ENCODE data around the gene NAB2.
"Not testable (repeated sequence)": the region's sequence is repeated elsewhere in the genome, so short reads cannot be mapped to it uniquely, and the experiment has no call there.

Gene NAB2, protein sequence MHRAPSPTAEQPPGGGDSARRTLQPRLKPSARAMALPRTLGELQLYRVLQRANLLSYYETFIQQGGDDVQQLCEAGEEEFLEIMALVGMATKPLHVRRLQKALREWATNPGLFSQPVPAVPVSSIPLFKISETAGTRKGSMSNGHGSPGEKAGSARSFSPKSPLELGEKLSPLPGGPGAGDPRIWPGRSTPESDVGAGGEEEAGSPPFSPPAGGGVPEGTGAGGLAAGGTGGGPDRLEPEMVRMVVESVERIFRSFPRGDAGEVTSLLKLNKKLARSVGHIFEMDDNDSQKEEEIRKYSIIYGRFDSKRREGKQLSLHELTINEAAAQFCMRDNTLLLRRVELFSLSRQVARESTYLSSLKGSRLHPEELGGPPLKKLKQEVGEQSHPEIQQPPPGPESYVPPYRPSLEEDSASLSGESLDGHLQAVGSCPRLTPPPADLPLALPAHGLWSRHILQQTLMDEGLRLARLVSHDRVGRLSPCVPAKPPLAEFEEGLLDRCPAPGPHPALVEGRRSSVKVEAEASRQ

DNA sequence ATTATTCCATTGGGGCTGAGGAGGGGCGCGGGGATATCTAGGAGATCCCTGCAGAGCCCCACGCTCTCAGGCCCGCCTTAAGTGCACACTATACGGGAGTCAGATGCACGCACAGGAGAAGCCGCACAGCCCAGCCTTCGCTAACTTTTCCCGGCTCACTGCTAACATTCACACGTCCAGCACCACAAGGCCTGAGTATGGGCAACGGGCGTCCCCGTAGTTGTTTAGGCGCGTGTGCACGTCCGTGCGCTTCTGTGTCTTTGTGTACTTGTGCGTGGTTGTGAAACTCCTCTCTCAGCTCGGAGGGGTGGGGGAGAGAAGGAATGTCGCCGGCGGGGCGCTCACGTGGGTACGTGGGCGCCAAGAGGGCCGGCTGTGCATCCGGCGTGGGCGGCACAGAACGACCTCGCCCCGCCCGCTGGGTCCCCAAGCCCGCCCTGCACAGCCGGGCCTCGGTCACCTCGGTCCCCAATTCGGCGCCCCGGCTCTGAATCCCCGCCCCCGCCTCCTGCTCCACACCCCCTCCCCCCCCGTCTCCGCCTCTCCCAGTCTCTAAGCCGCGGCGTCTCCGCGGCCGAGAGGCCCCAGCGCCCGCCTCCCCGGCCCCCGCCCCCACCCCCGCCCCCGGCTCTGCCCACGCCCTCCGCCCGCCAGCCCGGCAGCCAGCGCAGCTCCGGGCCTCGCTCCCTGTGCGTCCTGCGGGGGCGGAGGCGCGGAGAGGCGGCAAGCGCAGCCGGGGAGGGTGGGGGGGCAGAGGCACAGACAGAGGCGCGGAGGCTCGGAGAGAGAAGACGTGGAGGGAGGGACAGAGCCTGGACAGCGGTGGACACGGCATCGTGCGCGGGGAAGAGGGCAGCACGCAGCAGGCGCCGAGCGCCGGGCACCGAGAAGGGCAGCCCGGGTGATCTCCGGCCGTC, at the start of gene NAB2:
Gene NAB2 (plus strand): TSS at position 761 of the 917 bp plus-strand sequence. CDS start 158 bp downstream, outside the sequence.
- peak; percentile 82 for DNase-seq (ENCODE audit: low read depth)

DNA sequence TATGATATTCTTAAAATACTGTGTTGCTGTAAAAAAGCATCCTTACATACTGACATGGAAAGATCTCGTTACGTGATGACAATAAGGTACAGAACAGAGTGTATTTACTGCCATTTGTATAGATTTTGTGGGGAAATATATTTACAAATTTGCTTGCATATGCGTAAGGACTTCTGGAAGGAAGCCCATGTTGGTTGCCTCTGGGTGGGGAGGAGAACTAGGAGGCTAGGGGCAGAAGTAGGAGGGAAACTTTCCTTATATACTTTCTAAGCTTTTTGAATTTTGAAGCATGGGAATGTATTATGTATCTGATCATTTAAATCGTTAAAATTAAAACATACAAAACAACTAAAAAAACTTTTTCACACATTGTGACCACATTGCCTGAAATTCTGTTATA, 48.7 kb upstream of the NAB2 start:
- DNase-seq (ENCODE audit: low read depth) = no peak

DNA sequence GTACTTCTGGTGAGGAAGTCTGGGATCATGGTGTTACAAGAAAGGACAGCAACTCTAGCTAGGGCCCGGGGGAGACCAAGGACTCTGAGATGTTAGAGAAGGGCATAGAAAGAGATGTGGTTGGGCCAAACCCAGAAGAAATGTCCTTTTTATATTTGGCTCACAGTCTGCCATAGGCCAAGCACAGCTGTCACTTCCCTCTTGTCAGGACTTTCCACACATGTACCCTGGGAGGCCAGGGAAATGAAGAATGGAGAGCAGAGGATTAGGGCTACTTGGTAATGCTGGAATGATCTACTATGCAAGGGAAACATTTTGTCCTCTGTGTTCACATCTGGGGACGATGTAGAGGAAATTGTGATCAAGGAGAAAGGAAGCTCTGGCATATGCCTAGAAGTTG, 48.2 kb upstream of the NAB2 start:
- no peak for DNase-seq (ENCODE audit: low read depth)

DNA sequence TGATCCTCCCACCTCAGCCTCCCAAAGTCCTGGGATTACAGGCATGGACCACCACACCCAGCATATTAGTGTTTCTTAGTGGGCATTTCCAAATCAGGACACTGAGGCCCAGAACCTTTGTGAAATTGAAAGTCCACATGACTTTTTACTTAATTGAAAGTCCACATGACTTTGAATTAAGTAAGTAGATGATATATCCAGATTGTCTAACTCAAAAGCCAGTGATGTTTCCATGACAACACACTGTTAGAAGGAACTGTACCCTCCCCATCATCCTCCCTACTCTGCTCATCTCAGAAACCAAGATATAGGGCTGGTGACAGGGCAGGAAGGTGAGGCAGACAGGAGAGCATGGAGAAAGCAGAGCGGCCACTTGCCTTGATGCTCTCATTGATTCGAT, 46.2 kb upstream of the NAB2 start:
- no peak for DNase-seq (ENCODE audit: low read depth)

DNA sequence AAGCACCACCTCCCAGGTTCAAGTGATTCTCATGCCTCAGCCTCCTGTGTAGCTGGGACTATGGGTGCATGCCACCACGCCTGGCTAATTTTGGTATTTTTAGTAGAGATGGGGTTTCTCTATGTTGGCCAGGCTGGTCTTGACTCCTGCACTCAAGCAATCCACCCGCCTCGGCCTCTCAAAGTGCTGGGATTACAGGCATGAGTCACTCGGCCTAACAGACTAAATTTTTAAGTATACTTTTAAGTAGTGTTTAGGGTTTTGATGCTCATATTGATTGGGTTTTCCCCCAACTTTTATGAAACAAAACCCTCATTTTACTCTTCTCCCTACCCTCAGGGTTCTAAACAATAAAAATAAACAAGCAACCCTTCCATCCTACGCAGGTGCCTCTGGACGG, 44.4 kb upstream of the NAB2 start:
- no peak for DNase-seq (ENCODE audit: low read depth)

DNA sequence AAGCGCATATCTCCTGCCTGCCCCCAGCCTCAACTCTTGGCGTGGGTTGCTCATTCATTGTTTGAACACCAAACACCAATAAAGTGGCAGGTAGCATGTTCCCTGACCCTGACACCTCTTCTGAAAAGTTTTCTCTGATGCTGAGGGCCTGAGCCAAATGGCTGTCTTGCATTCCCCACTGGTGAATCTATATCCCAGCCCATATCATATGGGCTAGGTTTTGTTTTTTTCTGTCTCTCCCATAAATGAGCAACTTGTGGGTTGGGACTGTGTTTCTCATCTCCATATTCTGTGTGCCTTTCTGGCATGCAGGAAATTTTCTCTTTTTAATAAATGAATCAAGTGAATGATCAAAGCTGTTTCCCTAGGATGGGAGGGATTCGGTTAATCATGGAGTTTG, 44.0 kb upstream of the NAB2 start:
- DNase-seq (ENCODE audit: low read depth) = no peak

DNA sequence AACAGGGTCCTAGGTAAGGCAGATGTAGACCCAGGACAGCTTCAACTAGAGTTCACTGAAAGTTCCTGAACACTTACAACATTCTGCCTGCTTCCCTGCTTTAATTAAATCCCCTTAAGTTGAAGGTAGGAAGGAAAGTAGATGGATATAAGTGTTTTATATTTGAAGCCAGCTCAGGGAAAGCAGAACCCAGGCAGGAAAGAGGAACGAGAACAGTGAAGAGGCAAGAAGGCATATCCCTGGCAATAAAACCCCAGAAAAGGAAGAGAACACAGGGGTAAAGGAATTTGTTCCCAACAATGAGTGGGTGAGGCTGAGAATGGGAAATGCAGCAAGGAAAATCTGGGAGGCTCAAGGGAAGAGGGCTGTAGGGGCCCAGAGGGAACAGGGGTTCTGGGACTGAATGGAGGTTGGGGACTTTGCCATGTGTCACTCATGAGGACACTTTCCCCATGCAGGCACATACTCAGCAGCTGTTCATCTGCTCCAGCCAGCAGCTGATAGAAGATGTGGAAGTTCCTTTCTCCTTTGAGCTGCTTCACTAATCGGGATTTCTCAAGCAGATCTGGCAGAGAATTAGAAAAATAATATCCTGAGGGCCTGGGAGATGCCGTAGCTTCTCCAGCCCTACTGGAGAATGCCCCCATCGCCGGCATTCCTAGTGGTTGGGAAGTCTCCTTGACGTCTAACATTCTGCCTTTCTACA, 42.7 kb upstream of the NAB2 start:
- no peak for DNase-seq (ENCODE audit: low read depth)

DNA sequence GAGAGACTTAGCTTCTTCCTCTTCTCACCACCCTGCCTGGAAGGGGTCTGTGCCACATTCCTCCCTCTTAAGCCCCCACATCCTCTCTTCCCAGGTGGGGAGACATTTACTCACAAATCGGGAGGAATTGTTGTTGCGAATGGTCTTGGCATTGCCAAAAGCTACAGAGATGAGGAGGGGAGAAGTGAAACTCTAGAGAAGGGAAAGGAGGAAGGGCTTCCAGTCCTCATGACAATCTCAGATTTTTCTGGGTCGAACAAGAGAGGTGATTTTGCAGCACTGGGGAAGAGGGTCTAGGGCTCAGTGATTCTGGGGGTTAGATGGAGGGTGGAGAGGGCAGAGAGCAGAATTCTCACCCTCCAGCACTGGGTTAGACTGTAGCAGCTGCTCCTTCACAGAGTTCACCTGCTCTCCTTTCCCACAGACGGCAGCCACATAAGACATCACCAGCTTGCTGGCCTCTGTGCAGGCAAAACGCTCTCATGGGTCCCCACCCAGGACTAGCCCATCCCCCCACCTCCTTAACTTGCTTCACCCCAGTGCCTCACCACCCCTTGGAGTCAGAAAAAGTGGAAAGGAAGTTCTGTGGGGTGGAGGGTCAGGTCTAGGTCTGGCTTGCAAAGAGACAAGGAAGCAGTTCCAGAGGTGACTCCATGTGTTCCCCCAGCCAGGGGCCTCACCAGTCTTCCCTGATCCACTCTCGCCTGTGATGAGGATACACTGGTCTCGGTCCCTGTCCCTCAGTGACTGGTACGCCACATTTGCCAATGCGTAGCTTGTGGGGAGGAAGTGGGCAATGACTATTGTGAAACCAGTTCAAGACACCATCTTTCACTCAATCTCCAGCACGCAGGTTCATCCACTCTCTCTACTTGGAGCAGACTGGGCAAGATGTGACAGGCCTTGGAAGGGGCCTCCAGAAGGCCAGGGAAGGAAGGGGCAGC, 41.7 kb upstream of the NAB2 start:
- DNase-seq (ENCODE audit: low read depth) = no peak

DNA sequence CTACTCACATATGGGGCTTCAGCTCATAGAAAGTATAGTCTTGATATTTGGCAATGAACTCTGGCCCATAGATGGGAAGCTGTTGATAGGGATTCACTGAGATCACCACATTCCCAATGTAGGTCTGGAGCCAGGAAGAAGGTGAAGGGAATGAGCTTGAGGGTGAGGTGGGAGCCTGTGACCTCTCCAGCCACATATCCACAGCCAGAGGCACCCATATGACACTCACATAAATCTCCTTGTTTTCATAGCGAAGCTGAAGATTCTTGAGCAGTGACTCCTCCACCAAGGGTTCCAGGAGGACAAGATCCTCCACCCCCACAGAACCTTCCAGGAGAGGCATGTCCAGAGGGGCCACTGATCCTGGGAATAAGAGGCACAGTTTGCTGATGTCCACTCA, 40.9 kb upstream of the NAB2 start:
- no peak for DNase-seq (ENCODE audit: low read depth)

DNA sequence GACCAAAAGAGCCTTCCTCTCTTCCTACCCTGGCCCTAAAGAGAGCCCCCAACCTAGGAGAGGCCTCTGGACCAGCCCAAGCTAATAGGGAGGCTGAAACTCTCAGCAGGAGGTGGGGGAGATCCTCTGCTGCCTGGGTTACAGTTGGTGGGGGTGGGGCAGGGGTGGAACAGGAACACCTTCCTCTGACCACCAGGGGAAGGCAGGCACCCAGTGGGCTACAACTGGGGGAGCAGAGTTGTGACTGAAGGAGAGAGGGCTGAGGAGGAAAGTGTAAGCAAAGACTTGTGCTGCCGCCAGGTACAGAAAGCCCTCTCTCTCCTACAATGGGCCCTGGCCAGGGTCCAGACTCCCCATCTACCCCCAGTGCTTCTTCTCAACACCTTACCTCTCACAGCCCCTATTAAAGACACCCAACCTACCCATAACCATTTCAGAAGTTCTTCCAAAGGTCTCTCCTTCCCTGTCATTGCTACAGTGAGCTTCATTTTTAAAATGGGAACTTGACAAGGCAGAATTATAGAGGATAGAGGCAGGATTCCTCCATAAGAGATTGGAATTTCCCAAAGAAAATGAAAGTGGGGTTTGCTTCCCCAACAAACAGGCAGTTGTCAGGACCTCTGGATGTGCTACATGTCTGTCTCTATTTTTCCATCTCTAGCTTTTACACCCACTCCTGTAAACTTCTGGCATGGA, 40.3 kb upstream of the NAB2 start:
- no peak for DNase-seq (ENCODE audit: low read depth)

DNA sequence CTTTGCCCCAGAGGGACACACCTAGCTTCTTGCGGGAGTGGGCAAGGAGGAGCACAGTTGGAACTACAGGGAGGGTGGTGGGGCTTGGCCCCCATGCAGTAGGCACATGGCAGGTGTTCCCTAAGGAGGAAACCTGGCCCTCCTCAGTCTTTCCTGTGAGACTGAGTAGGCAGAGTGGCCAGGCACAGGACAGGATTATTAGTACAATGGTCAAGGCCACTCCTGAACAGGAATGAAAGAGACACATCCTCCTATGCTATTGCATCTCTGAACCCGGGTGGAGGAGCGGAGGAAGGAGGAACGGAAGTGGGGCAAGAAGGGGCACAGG, 39.8 kb upstream of the NAB2 start:
- no peak for DNase-seq (ENCODE audit: low read depth)

DNA sequence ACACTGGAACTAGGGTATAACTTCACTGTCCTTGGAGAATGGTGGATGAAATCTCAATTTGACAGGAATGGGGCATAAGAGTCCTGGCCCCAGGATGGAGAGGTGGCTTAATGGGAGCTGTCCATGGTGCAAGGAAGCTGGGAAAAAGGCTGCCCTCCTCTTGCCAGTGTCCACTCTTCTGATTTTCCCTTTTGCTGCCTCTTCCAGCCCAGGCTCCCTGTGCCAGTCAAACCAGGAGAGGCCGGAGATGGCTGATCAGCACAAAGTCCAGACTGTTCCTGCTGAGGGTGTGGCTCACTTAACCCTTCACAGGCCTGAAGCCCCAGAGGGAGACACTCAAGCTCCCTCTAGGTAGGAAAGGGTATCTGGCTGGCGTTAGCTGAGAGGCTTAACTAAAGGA, 39.0 kb upstream of the NAB2 start, which contains the start of gene MYO1A:
Gene MYO1A (minus strand): TSS at position 240 of the 400 bp plus-strand sequence. CDS start 1,806 bp downstream, outside the sequence.
- no peak for DNase-seq (ENCODE audit: low read depth)

DNA sequence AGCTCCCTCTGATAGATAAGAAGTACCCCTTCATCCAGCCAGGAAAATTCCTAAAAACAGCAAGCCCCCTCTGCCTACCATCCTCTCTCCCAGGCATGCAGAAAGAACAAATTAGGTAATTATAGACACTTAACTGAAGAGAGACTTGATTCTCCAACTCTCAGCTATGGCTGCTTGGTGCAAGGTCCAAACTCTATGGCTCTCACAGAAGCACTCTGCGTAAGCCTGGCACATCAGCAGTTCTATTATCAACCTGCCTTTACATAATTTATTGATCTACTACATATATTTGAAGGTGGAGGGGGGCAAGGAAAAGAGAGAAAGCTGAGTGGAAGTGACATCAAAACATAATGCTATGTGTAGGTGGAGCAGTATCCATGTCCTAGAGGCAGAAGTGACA, 37.9 kb upstream of the NAB2 start:
- DNase-seq (ENCODE audit: low read depth) = no peak

DNA sequence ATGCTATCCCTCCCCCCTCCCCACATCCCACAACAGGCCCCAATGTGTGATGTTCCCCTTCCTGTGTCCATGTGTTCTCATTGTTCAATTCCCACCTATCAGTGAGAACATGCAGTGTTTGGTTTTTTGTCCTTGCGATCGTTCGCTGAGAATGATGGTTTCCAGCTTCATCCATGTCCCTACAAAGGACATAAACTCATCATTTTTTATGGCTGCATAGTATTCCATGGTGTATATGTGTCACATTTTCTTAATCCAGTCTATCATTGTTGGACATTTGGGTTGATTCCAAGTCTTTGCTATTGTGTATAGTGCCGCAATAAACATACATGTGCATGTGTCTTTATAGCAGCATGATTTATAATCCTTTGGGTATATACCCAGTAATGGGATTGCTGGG, 35.8 kb upstream of the NAB2 start:
- DNase-seq (ENCODE audit: low read depth) = not testable (repeated sequence)

DNA sequence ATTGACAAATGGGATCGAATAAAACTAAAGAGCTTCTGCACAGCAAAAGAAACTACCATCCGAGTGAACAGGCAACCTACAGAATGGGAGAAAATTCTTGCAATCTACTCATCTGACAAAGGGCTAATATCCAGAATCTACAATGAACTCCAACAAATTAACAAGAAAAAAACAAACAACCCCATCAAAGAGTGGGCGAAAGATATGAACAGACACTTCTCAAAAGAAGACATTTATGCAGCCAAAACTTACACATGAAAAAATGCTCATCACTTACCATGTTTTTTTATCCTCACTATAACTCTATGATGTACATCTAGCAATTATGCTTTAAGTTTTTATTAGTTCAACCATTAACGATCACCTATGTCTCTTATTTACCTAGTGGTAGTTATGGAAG, 35.0 kb upstream of the NAB2 start:
- DNase-seq (ENCODE audit: low read depth) = not testable (repeated sequence)

DNA sequence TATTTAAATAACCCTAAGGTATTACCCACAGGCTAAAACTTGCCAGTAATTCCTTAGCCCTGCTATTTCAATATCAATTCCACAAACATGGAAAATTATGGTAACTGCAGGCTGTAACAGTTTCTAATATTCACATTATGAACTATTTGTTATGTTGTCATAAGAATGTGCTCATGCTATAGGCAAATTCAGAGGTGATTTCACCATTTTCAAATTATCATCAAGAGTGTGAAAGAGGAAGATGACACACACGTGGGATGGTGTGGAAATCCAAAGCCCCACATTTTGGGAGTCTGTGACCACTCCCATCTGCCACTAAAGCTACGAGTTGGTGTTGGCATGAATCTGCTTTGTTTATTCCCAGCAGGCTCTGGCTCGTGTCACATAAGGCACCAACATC, 33.1 kb upstream of the NAB2 start:
- no peak for DNase-seq (ENCODE audit: low read depth)

DNA sequence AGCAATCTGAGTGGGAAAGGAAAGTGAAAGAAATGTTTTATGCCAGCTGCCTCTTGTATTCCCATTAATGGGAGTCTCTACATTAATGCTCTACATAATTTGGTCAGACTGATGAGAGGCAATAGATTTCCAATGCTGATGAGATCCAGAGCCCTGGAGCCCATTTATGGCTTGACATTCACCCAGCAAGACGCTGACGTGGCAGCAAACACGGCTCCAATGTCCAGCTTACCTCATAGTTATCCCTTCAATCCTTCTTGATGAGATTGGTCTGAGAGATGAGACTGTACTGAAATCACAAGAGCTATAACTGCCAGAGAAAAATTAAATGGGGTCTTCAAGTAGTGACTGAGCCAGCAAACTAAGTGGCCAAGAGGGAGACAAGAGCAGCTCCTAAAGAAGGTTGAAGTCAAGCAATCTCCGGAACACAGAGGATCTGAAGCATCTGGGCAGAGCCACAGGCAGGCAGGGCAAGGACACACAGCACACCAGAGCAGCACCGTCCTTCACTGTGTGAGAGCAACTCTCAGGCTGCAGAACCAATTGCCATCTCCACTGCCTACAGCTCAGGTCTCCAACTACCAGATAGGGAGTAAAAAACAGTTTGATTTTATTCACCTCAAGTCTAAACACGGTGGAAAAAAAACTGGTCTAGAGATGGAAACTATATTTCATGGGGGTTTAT, 31.7 kb upstream of the NAB2 start:
- no peak for DNase-seq (ENCODE audit: low read depth)

DNA sequence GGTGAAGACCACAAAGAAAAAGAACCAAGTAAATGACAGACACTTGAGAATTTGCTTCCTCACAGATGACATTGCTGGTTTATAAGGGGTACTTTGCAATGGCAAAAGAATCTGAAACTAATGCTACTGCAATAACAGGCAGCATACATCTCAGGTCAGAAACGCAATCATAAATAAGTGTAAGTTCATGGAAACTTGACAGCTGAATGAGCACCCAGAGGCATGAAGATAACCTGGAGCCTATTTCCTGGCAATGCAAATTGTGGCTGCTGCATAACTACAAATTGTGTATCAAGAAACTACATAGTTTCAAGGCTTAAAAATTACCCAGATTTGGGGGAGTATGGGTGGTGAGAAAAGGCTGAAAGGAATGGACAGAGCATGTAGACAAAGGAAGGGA, 30.5 kb upstream of the NAB2 start:
- DNase-seq (ENCODE audit: low read depth) = no peak

DNA sequence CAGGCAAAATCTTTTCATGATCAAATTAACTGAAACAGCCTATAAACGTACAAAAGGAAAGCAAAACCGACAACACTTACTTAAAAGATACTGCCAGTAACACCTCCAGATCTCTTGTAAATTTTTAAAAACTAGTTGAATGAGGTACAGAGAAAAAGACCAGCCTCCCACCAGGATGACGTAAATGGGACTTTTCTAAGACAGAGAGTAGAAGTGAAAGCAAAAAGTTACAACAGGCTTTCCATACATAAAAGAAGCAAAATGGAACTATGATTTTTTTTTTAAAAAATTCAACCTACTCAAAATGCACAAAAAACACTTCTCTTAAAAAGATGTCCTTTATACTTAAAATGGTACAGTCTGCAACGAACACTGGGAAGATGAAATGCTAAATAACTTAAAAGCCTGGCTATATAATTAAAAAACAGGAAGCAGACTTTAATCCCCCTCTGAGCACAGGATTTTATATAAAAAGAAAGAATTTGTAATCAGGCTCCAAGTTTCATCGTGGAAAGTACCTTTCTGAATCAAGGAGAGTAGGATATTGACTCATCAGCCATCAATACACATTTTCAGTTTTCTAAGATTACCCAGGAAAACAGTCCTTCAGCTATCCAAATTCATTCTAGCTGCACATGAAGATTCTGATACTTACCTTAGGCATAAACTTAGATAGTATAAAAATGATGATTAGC, 24.8 kb upstream of the NAB2 start:
- peak; percentile 48 for DNase-seq (ENCODE audit: low read depth)
